Astrocyte (in vitro differentiated cells and primary cell): ENCODE data around the gene RAB11FIP5.

Experiments used
- EZH2 ChIP-seq: IDR thresholded peaks from 2 replicates; pipeline ENCODE4 v1.6.1; 2012; ENCODE audit warnings: mild to moderate bottlenecking, low read length, inconsistent platforms; ENCODE audit not compliant: insufficient read depth
- TF ChIP-seq, protein P1 (sequence below): IDR thresholded peaks from 2 replicates; pipeline ENCODE4 v1.5.1; 2011; ENCODE audit warnings: low read depth, mild to moderate bottlenecking, inconsistent platforms, low read length, moderate library complexity; ENCODE audit not compliant: insufficient read depth

DNA sequence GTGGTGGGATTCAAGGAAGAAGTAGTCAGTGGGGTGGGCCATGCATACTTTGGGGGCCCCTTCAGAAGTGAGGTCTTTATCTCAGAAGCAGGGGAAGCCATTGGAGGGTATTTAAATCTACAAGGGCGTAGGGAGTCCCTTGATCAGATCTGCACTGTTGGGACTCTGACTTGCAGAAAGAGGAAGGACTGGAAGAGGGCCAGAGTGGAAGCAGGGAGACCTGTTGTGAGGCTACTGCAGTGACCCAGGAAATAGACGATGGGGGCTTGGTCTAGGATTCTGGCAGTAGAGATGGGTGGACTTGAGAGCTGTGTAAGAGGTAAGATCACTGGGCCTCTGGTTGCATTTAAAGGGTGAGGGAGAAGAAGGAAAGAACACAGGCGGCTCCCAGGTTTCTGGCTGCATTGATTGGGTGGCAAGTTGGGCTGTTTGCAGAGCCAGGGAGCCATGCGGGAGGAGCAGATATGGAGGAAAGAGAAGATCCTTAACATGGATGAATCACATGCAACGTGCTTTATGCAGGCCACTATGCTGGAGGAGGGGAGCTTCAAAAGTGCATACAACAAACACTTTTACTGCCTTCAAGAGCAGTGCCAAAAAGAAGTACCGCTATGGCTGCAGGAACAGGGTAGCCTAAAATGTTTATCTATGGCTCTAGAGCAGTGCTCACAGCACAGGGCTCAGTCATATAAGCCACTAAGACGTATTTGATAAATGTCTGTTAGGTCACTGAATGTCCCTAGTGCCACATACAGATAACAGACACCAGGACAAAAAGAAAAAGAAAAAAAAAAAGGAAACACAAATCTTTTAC, 43.5 kb downstream of the RAB11FIP5 start:
- TF ChIP-seq, protein P1, sequence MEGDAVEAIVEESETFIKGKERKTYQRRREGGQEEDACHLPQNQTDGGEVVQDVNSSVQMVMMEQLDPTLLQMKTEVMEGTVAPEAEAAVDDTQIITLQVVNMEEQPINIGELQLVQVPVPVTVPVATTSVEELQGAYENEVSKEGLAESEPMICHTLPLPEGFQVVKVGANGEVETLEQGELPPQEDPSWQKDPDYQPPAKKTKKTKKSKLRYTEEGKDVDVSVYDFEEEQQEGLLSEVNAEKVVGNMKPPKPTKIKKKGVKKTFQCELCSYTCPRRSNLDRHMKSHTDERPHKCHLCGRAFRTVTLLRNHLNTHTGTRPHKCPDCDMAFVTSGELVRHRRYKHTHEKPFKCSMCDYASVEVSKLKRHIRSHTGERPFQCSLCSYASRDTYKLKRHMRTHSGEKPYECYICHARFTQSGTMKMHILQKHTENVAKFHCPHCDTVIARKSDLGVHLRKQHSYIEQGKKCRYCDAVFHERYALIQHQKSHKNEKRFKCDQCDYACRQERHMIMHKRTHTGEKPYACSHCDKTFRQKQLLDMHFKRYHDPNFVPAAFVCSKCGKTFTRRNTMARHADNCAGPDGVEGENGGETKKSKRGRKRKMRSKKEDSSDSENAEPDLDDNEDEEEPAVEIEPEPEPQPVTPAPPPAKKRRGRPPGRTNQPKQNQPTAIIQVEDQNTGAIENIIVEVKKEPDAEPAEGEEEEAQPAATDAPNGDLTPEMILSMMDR, result no peak
- TF ChIP-seq EZH2, result no peak
